Calu3 (cell line): ENCODE results near the gene SP9. TPM values are rescaled to one million over a fixed set of nuclear protein-coding genes. Genes with fewer than 3 reads are reported as not detected.

Experiments
- BruUV-seq: library from RNA; stranded (reverse); fragments of 400-500 nt; replicated peaks from 2 replicates; lab custom pipeline; 2021; lab: Mats Ljungman, UMichigan
- CTCF ChIA-PET: fragments of 300-600 bp; sonication (Branson Sonifier 250); formaldehyde crosslinking; loops from one replicate; lab custom pipeline; 2022; ENCODE audit warnings: antibody characterized with exemption; lab: Charles Lee
- DNase-seq: peaks from one replicate; pipeline ENCODE4 v3.0.0; 2022
- H3K27ac Mint-ChIP-seq: one replicate; pipeline ENCODE4 v1.8.0; 2022; ENCODE audit warnings: mixed read lengths; ENCODE audit not compliant: unreplicated experiment
- H3K27me3 Mint-ChIP-seq: one replicate; pipeline ENCODE4 v1.8.0; 2022; ENCODE audit warnings: mixed read lengths; ENCODE audit not compliant: unreplicated experiment
- H3K36me3 Mint-ChIP-seq: one replicate; pipeline ENCODE4 v1.8.0; 2022; ENCODE audit warnings: mild to moderate bottlenecking, moderate library complexity, mixed read lengths; ENCODE audit not compliant: insufficient read depth, unreplicated experiment
- H3K4me1 Mint-ChIP-seq: one replicate; pipeline ENCODE4 v1.8.0; 2022; ENCODE audit warnings: mild to moderate bottlenecking, low read depth, mixed read lengths; ENCODE audit not compliant: unreplicated experiment
- H3K4me3 Mint-ChIP-seq: one replicate; pipeline ENCODE4 v1.8.0; 2022; ENCODE audit warnings: mild to moderate bottlenecking, low read depth, moderate library complexity, mixed read lengths; ENCODE audit not compliant: unreplicated experiment
- H3K9me3 Mint-ChIP-seq: one replicate; pipeline ENCODE4 v1.8.0; 2022; ENCODE audit warnings: low read depth, mixed read lengths; ENCODE audit not compliant: unreplicated experiment
- CTCF ChIP-seq: fragments of 200-600 bp; IDR thresholded peaks from one replicate; pipeline ENCODE4 v1.8.0; 2022; ENCODE audit warnings: antibody characterized with exemption; ENCODE audit not compliant: unreplicated experiment
- intact Hi-C: fragments of 100-400 bp; cut with micrococcal nuclease; formaldehyde crosslinking; loops from one replicate; pipeline ENCODE4 v1.10.0; 2022; ENCODE audit not compliant: unreplicated experiment
- total RNA-seq: library from RNA; stranded (reverse); gene quantifications from 2 replicates; pipeline ENCODE4 v1.2.3, GENCODE V29; 2022

Gene SP9
- total RNA-seq, 1 experiment from 2014 or later = not detected

GRCh38 chr2:174376967-174377366 lies 42.2 kb downstream of the SP9 start:
- Mint-ChIP-seq H3K36me3 (peaks cover 19% of the 10 kb centered on the region), H3K9me3 (no peaks in the 10 kb centered on the region), H3K4me1 (no peaks in the 10 kb centered on the region), H3K4me3 (no peak overlapping the region), H3K27ac (no peak overlapping the region), H3K27me3 (no peaks in the 10 kb centered on the region)
- intact Hi-C loops = no loop called here
- DNase-seq = no peak
- no peak for TF ChIP-seq CTCF
- CTCF ChIA-PET = interaction anchor here (0.7 kb wide), 1 partner anchor 101 kb away, joined by 4 read pairs; no protein-coding TSS in a partner anchor
- no TSS peak for BruUV-seq

GRCh38 chr2:174383796-174384195 lies 49.0 kb downstream of the SP9 start:
- Mint-ChIP-seq H3K4me3 (no peak overlapping the region), H3K27ac (no peak overlapping the region), H3K27me3 (no peaks in the 10 kb centered on the region), H3K36me3 (peaks cover 13% of the 10 kb centered on the region), H3K4me1 (no peaks in the 10 kb centered on the region), H3K9me3 (no peaks in the 10 kb centered on the region)
- intact Hi-C loops = no loop called here
- CTCF ChIA-PET = interaction anchor here (0.7 kb wide), 1 partner anchor 317 kb away, joined by 3 read pairs; no protein-coding TSS in a partner anchor
- BruUV-seq = no TSS peak
- TF ChIP-seq CTCF = no peak
- no peak for DNase-seq

GRCh38 chr2:174385201-174385600 lies 50.4 kb downstream of the SP9 start:
- Mint-ChIP-seq H3K9me3 (no peaks in the 10 kb centered on the region), H3K27ac (no peak overlapping the region)
- intact Hi-C loops = no loop called here

More at GRCh38 chr2:174385201-174385600, 50.4 kb downstream of the SP9 start:
- Mint-ChIP-seq H3K4me1 (no peaks in the 10 kb centered on the region), H3K36me3 (peaks cover 2% of the 10 kb centered on the region), H3K4me3 (no peak overlapping the region), H3K27me3 (no peaks in the 10 kb centered on the region)
- no TSS peak for BruUV-seq
- DNase-seq = no peak
- CTCF ChIA-PET = no interaction called here
- no peak for TF ChIP-seq CTCF

Other genes with a start within 250 kb of the SP9 start
- gene OLA1, start 86.4 kb upstream of the SP9 start, total RNA-seq = 102 and 124 TPM in 2 replicates
- 25.6 and 31.5 TPM in 2 replicates for gene SCRN3, start 60.8 kb downstream of the SP9 start, total RNA-seq
- gene GPR155, start 152.1 kb downstream of the SP9 start, total RNA-seq = 1.4 and 2.1 TPM in 2 replicates